MCF 10A (cell line): Measurements from ENCODE around the gene LSM14B. TPM values are rescaled to one million over a fixed set of nuclear protein-coding genes. Genes with fewer than 3 reads are reported as not detected.

Source experiments
- BruUV-seq: library from RNA; stranded (reverse); fragments of 400-500 nt; replicated peaks from 2 replicates; lab custom pipeline; 2021; lab: Mats Ljungman, UMichigan
- CTCF ChIA-PET: fragments of 300-600 bp; sonication (Branson Sonifier 250); formaldehyde crosslinking; extraction: SDS; loops from one replicate; lab custom pipeline; 2021; ENCODE audit warnings: antibody characterized with exemption, inconsistent platforms; lab: Yijun Ruan, JAX
- POLR2A ChIA-PET: fragments of 300-600, 350-650 bp; sonication (Branson Sonifier 250); formaldehyde crosslinking; extraction: SDS; loops from one replicate; lab custom pipeline; 2020; ENCODE audit warnings: antibody characterized with exemption, inconsistent platforms; lab: Yijun Ruan, JAX
- DNase-seq: peaks from one replicate; pipeline ENCODE4 v3.0.0-alpha.2; 2018; ENCODE audit not compliant: unreplicated experiment
- H3K27ac Mint-ChIP-seq: one replicate; pipeline ENCODE4 v1.8.0; 2022; ENCODE audit warnings: mild to moderate bottlenecking, low read depth, mixed read lengths; ENCODE audit not compliant: unreplicated experiment
- H3K27me3 Mint-ChIP-seq: one replicate; pipeline ENCODE4 v1.8.0; 2022; ENCODE audit warnings: mixed read lengths; ENCODE audit not compliant: insufficient read depth, unreplicated experiment
- H3K36me3 Mint-ChIP-seq: one replicate; pipeline ENCODE4 v1.8.0; 2022; ENCODE audit warnings: mild to moderate bottlenecking, moderate library complexity, mixed read lengths; ENCODE audit not compliant: insufficient read depth, unreplicated experiment
- H3K4me1 Mint-ChIP-seq: one replicate; pipeline ENCODE4 v1.8.0; 2022; ENCODE audit warnings: mixed read lengths; ENCODE audit not compliant: insufficient read depth, unreplicated experiment
- H3K4me3 Mint-ChIP-seq: one replicate; pipeline ENCODE4 v1.8.0; 2022; ENCODE audit warnings: mild to moderate bottlenecking, moderate library complexity, mixed read lengths; ENCODE audit not compliant: unreplicated experiment
- H3K9me3 Mint-ChIP-seq: one replicate; pipeline ENCODE4 v1.8.0; 2022; ENCODE audit warnings: mixed read lengths; ENCODE audit not compliant: unreplicated experiment
- CTCF ChIP-seq: fragments of 200-600 bp; IDR thresholded peaks from one replicate; pipeline ENCODE4 v1.8.0; 2022; ENCODE audit warnings: antibody characterized with exemption, mild to moderate bottlenecking; ENCODE audit not compliant: unreplicated experiment
- intact Hi-C: fragments of 100-400 bp; cut with micrococcal nuclease; formaldehyde crosslinking; loops from 2 replicates; pipeline ENCODE4 v1.14.1; 2022
- total RNA-seq: library from RNA; stranded (reverse); gene quantifications from 2 replicates; pipeline ENCODE4 v1.2.3, GENCODE V29; 2022

The LSM14B gene
- total RNA-seq, 1 experiment from 2014 or later, result 35.1 TPM

- Mint-ChIP-seq H3K4me3 (no peak overlapping the region), H3K4me1 (peaks cover 18% of the 10 kb centered on the region), H3K9me3 (no peaks in the 10 kb centered on the region), H3K27ac (no peak overlapping the region), H3K27me3 (no peaks in the 10 kb centered on the region), H3K36me3 (peaks cover 78% of the 10 kb centered on the region)
- POLR2A ChIA-PET, result interaction anchor here (0.7 to 6.1 kb wide), 3 partner anchors 15 to 121 kb away, joined by 3 to 72 read pairs (median 8); partner anchors contain the start of genes LSM14B and TAF4
- CTCF ChIA-PET, result no interaction called here
- DNase-seq, result no peak
- BruUV-seq, result no TSS peak
- TF ChIP-seq CTCF, result no peak
- intact Hi-C loops, result no loop called here
Observed at GRCh38 chr20:62139636-62140035, 17.4 kb downstream of the LSM14B start.

- peak overlapping the region; percentile 84 for H3K4me3 Mint-ChIP-seq
- TF ChIP-seq CTCF, result no peak
- intact Hi-C loops, result no loop called here
- peak overlapping the region; percentile 97 for H3K27ac Mint-ChIP-seq
- BruUV-seq, result no TSS peak
- no peaks in the 10 kb centered on the region for H3K27me3 Mint-ChIP-seq
- POLR2A ChIA-PET, result interaction anchor here (1.0 to 6.0 kb wide), 7 partner anchors 10 to 130 kb away, joined by 3 to 124 read pairs (median 9); partner anchors contain the start of genes LSM14B and TAF4
- H3K4me1 Mint-ChIP-seq, result peaks cover 31% of the 10 kb centered on the region
- H3K36me3 Mint-ChIP-seq, result peaks cover 72% of the 10 kb centered on the region
- CTCF ChIA-PET, result interaction anchor here (0.6 to 2.9 kb wide), 11 partner anchors 8 to 256 kb away, joined by 3 to 18 read pairs (median 4); partner anchors contain the start of gene LSM14B
- no peaks in the 10 kb centered on the region for H3K9me3 Mint-ChIP-seq
- no peak for DNase-seq
Observed at GRCh38 chr20:62141043-62141396, 18.7 kb downstream of the LSM14B start.

- ChIA-PET CTCF (interaction anchor here (0.6 to 2.9 kb wide), 16 partner anchors 9 to 786 kb away, joined by 3 to 18 read pairs (median 4); partner anchors contain the start of gene LSM14B), POLR2A (interaction anchor here (0.6 to 6.0 kb wide), 20 partner anchors 9 to 631 kb away, joined by 3 to 124 read pairs (median 4); partner anchors contain the start of genes LAMA5, LSM14B, MTG2 and OSBPL2)
- H3K9me3 Mint-ChIP-seq, result no peaks in the 10 kb centered on the region
- no peak for TF ChIP-seq CTCF
- BruUV-seq, result TSS peak; percentile 23
- H3K4me3 Mint-ChIP-seq, result peak overlapping the region; percentile 84
- intact Hi-C loops, result no loop called here
- H3K27me3 Mint-ChIP-seq, result no peaks in the 10 kb centered on the region
- H3K27ac Mint-ChIP-seq, result peak overlapping the region; percentile 97
- DNase-seq, result peak; percentile 42
- peaks cover 31% of the 10 kb centered on the region for H3K4me1 Mint-ChIP-seq
- H3K36me3 Mint-ChIP-seq, result peaks cover 66% of the 10 kb centered on the region
Observed at GRCh38 chr20:62141397-62142251, 19.3 kb downstream of the LSM14B start.
